Measurements from ENCODE around the gene RNF13. TPM values are rescaled to one million over a fixed set of nuclear protein-coding genes. Genes with fewer than 3 reads are reported as not detected.

The RNF13 gene
- total RNA-seq, 1 experiment from 2014 or later = 76.9 TPM

- Histone ChIP-seq H3K36me3 (ENCODE audit: control insufficient read depth, insufficient read depth, low read length) (peaks cover 4% of the 10 kb centered on the region; the same call in 1 of the 2 replicates), H3K9me3 (ENCODE audit: control insufficient read depth, insufficient read depth, low read depth, low read length) (no peaks in the 10 kb centered on the region), H3K27me3 (ENCODE audit: control insufficient read depth, insufficient read depth, low read length) (no peaks in the 10 kb centered on the region), H3K27ac (ENCODE audit: low read length) (no peak overlapping the region), H3K4me3 (ENCODE audit: low read depth in 2 of 2, low read length in 2 of 2) (no peak overlapping the region), H3K4me1 (ENCODE audit: control insufficient read depth, insufficient read depth, low read length) (no peaks in the 10 kb centered on the region)
- intact Hi-C loops (cut with micrococcal nuclease; ENCODE audit: unreplicated experiment) (no loop called here), in situ Hi-C loops (cut with HindIII; ENCODE audit: low pct_unique_long_range_greater_than_20kb, low sequenced_read_pairs) (no loop called here)
- DNase-seq (ENCODE audit: low read depth, low spot score) = no peak
- POLR2A ChIA-PET = no interaction called here
- TF ChIP-seq POLR2AphosphoS5 (IDR thresholded peaks at IDR 0.05; ENCODE audit: low read depth, low read length) (no peak), CTCF (IDR thresholded peaks at IDR 0.05) (no peak), SIN3A (IDR thresholded peaks at IDR 0.05; ENCODE audit: borderline replicate concordance, insufficient read depth, low read depth, low read length) (no peak), TCF7L2 (IDR thresholded peaks at IDR 0.05; ENCODE audit: low read depth, low read length) (no peak), REST (IDR thresholded peaks at IDR 0.05; ENCODE audit: insufficient read depth in 1 of 2, low read depth in 2 of 2, low read length in 1 of 2) (no peak)
- CTCF ChIA-PET = no interaction called here
- no TSS peak for BruUV-seq (replicated peaks)
- peak; percentile 73; the same call in 1 of the 2 replicates for ATAC-seq
Observed at GRCh38 chr3:149900322-149900721, 87.3 kb downstream of the RNF13 start.

GRCh38 chr3:149901770-149902169 is 88.8 kb downstream of the RNF13 start:
- H3K27me3 ChIP-seq (ENCODE audit: control insufficient read depth, insufficient read depth, low read length) = no peaks in the 10 kb centered on the region
- intact Hi-C loops (cut with micrococcal nuclease; ENCODE audit: unreplicated experiment) (no loop called here), in situ Hi-C loops (cut with HindIII; ENCODE audit: low pct_unique_long_range_greater_than_20kb, low sequenced_read_pairs) (no loop called here)
- H3K9me3 ChIP-seq (ENCODE audit: control insufficient read depth, insufficient read depth, low read depth, low read length) = no peaks in the 10 kb centered on the region
- ChIA-PET CTCF (no interaction called here), POLR2A (interaction anchor here (0.7 kb wide), 1 partner anchor 11 kb away, joined by 3 read pairs; no protein-coding TSS in a partner anchor)
- H3K4me3 ChIP-seq (ENCODE audit: low read depth in 2 of 2, low read length in 2 of 2) = no peak overlapping the region
- ATAC-seq (no peak), DNase-seq (ENCODE audit: low read depth, low spot score) (no peak)
- H3K27ac ChIP-seq (ENCODE audit: low read length) = no peak overlapping the region
- H3K4me1 ChIP-seq (ENCODE audit: control insufficient read depth, insufficient read depth, low read length) = no peaks in the 10 kb centered on the region
- BruUV-seq (replicated peaks) = no TSS peak
- H3K36me3 ChIP-seq (ENCODE audit: control insufficient read depth, insufficient read depth, low read length) = peaks cover 4% of the 10 kb centered on the region; the same call in 1 of the 2 replicates
- TF ChIP-seq CTCF (IDR thresholded peaks at IDR 0.05) (no peak), TCF7L2 (IDR thresholded peaks at IDR 0.05; ENCODE audit: low read depth, low read length) (no peak), SIN3A (IDR thresholded peaks at IDR 0.05; ENCODE audit: borderline replicate concordance, insufficient read depth, low read depth, low read length) (no peak), POLR2AphosphoS5 (IDR thresholded peaks at IDR 0.05; ENCODE audit: low read depth, low read length) (no peak), REST (IDR thresholded peaks at IDR 0.05; ENCODE audit: insufficient read depth in 1 of 2, low read depth in 2 of 2, low read length in 1 of 2) (no peak)

Data from Panc1 (cell line).